ENCODE data around the gene NOL4L.

- TF ChIP-seq CTCF (IDR thresholded peaks at IDR 0.05) (no peak), POLR2A (IDR thresholded peaks at IDR 0.05) (no peak)
Observed at GRCh38 chr20:32626859-32627636, 41.9 kb upstream of the NOL4L start.
